Right atrium auricular region (tissue), 2 donors: Measurements from ENCODE around the gene AP2A2. TPM values are rescaled to one million over a fixed set of nuclear protein-coding genes. Genes with fewer than 3 reads are reported as not detected.

ENCODE experiments used
- DNase-seq: peaks from one replicate; pipeline ENCODE4 v3.0.0-alpha.2; 2019; ENCODE audit warnings: low spot score
- H3K27ac ChIP-seq, 2 donors: fragments of 200-600 bp; sonication (generic); 1 replicate in 1 of 2; 2 replicates in 1 of 2; pipeline ENCODE4 v1.5.1; 2016 to 2019
- H3K27me3 ChIP-seq, 2 donors: fragments of 200-600 bp; sonication (generic); one replicate each; pipeline versions ENCODE4 v1.5.1 to v1.6.0; 2017 to 2019
- H3K36me3 ChIP-seq: fragments of 200-600 bp; sonication (generic); one replicate; pipeline ENCODE4 v1.5.1; 2016
- H3K4me1 ChIP-seq, 2 donors: fragments of 200-600 bp; sonication (generic); one replicate each; pipeline versions ENCODE4 v1.5.1 to v1.6.0; 2017 to 2019
- H3K4me3 ChIP-seq, 2 donors: fragments of 200-600 bp; sonication (generic); 1 replicate in 1 of 2; 2 replicates in 1 of 2; pipeline ENCODE4 v1.5.1; 2017 to 2019; ENCODE audit warnings: mild to moderate bottlenecking in 1 of 2, moderate library complexity in 1 of 2
- H3K9me3 ChIP-seq, 2 donors: fragments of 200-600 bp; sonication (generic); one replicate each; pipeline ENCODE4 v1.5.1; 2019
- total RNA-seq, 2 donors: library from RNA; depleted of rRNA; stranded (reverse); fragments of >200 nt; gene quantifications; one replicate each; pipeline ENCODE4 v1.1.0, GENCODE V29; 2016
- TF ChIP-seq, protein P1 (sequence below), 2 donors: fragments of 200-600 bp; sonication (generic); IDR thresholded peaks; one replicate each; pipeline ENCODE4 v1.5.1; 2019; ENCODE audit warnings: antibody characterized with exemption in 2 of 2

The AP2A2 gene
- total RNA-seq, 2 donors from 2014 or later, result 28.8 to 41.7 TPM

DNA sequence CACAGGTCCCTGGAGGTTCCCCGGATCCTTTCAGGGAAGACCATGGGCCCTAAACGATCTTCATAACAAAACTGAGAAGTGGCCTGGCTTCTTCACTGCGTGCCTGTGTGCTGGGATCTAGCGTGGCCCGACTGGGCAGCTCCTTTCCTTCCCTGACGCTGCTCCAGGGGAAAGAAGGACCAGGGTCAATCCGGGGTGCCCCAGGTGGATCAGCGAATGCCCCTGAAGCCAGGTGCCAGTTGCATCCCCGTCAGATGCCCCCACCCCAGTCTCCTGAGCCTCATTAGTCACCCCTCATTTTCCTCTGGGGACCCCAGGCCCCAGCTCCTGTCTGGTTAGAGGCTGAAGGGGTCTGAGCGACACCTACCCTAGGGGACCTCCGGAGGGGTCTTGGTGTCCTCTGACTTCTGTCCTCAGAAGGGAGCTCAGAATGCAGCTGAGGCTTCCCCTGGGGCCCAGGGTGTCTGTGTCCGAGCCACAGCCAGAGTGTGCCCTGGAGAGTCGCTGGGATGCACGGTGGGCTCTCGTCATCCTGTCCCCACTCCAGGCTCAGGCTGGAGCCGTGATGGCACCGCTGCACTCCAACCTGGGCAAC, 129.5 kb downstream of the AP2A2 start:
- DNase-seq, result no peak
- TF ChIP-seq, protein P1, sequence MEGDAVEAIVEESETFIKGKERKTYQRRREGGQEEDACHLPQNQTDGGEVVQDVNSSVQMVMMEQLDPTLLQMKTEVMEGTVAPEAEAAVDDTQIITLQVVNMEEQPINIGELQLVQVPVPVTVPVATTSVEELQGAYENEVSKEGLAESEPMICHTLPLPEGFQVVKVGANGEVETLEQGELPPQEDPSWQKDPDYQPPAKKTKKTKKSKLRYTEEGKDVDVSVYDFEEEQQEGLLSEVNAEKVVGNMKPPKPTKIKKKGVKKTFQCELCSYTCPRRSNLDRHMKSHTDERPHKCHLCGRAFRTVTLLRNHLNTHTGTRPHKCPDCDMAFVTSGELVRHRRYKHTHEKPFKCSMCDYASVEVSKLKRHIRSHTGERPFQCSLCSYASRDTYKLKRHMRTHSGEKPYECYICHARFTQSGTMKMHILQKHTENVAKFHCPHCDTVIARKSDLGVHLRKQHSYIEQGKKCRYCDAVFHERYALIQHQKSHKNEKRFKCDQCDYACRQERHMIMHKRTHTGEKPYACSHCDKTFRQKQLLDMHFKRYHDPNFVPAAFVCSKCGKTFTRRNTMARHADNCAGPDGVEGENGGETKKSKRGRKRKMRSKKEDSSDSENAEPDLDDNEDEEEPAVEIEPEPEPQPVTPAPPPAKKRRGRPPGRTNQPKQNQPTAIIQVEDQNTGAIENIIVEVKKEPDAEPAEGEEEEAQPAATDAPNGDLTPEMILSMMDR (IDR thresholded peaks at IDR 0.05), result no peak
- Histone ChIP-seq H3K27me3 (no peaks in the 10 kb centered on the region), H3K27ac (no peak overlapping the region), H3K4me3 (no peak overlapping the region), H3K4me1 (peaks cover 0 to 22% of the 10 kb centered on the region in 2 donors), H3K36me3 (no peaks in the 10 kb centered on the region), H3K9me3 (no peaks in the 10 kb centered on the region)

DNA sequence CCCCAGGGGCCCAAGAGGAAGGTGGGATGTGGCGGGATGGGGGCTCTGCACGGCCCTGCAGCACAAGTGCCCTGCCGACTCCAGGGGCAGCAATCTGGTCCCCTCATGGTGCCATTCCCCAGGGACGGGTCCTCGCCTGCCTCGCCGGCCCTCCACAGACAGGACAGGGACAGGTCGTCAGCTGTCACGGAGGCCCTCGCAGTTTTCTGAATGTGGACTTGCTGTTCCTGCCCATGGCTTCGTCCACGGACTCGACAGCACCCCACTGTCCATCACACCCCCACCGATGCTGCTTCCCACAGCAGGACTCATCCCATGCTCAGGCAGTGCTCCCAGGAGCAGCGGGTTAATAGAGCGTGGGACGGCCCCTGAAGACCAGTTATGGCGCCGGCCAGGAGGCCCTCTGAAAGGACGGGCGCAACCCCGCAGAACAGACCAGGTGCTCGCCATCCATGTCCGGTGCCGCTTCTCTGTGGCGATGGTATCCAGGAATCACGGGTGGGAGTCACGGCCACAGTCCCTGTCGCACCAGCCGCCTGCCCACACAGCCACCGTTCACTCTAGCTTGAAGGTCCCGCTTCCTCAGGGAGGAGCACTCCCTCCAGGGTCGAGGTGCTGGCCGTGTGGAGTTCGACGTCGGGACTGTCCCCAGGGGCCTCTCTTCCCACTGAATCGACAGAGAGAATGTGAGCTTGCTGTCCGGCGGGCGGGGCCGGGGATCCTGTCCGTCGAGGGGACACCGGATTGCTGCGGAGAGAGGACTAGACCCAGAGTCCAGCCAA, 130.5 kb downstream of the AP2A2 start:
- no peak for DNase-seq
- Histone ChIP-seq H3K4me1 (peaks cover 0 to 17% of the 10 kb centered on the region in 2 donors), H3K9me3 (no peaks in the 10 kb centered on the region), H3K27ac (no peak overlapping the region), H3K36me3 (no peaks in the 10 kb centered on the region), H3K4me3 (no peak overlapping the region), H3K27me3 (no peaks in the 10 kb centered on the region)
- TF ChIP-seq, protein P1 (IDR thresholded peaks at IDR 0.05), result no peak

DNA sequence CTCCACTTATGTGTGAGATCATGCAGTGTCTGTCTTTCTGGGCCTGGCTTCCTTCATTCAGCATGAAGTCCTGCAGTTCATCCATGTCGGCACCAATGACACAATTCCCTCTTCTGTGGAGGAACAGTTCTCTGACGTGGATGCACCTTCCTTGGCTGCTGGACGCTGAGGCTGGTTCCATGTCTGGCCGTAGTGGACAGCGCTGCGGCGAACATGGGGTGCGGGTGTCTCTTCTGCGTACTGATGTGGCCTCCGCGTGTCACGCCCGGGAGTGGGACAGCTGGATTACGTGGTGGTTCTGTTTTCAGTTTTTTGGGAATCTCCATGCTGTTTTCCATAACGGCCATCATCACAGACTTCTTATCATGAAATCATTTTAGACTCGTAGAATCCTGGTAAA, 132.1 kb downstream of the AP2A2 start:
- H3K9me3 ChIP-seq, result peaks cover 0 to 14% of the 10 kb centered on the region in 2 donors
- H3K4me1 ChIP-seq, result peaks cover 0 to 15% of the 10 kb centered on the region in 2 donors
- no peak overlapping the region for H3K27ac ChIP-seq
- DNase-seq, result no peak
- H3K27me3 ChIP-seq, result no peaks in the 10 kb centered on the region
- no peak overlapping the region for H3K4me3 ChIP-seq
- TF ChIP-seq, protein P1 (IDR thresholded peaks at IDR 0.05), result no peak
- no peaks in the 10 kb centered on the region for H3K36me3 ChIP-seq

DNA sequence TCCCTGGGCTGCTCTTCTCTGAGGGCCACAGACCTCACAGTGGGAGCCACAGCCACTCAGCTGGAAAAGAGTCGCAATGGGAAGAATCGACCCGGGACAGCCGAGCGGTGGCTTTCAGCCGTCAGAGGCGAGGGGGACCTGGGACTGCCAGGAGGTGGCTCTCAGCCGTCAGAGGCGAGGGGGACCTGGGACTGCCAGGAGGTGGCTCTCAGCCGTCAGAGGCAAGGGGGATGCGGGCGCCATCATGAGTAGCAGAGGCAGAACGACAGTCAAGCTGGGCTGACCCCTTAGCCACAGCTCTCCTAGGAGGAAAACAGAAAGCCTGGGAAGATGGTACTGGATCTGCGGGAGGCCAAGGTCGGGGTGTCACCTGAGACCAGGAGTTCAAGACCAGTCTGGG, 134.1 kb downstream of the AP2A2 start:
- Histone ChIP-seq H3K36me3 (no peaks in the 10 kb centered on the region), H3K4me3 (no peak overlapping the region), H3K27ac (no peak overlapping the region), H3K27me3 (no peaks in the 10 kb centered on the region), H3K9me3 (peaks cover 0 to 14% of the 10 kb centered on the region in 2 donors), H3K4me1 (peaks cover 0 to 10% of the 10 kb centered on the region in 2 donors)
- DNase-seq, result no peak
- TF ChIP-seq, protein P1 (IDR thresholded peaks at IDR 0.05), result no peak

DNA sequence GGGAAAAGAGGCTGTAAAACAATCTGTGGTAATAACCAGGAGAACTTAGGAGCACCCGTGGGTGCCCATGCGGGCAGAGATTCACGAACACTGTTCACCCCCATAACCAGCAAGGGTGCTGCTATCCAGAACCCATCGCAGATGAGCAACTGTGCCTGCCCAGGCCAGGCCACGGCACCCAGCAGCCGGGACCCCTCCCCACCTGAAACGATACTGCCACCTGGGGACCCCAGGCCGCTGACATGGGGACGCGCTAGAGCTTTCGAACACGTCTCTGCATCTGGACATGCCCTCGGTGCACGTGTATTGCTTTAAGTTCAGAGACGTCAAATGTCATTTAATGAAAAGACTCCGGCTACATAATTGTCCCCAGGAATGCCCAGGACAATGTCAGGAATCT, 134.7 kb downstream of the AP2A2 start:
- H3K4me1 ChIP-seq, result peaks cover 0 to 10% of the 10 kb centered on the region in 2 donors
- TF ChIP-seq, protein P1 (IDR thresholded peaks at IDR 0.05), result no peak
- H3K36me3 ChIP-seq, result no peaks in the 10 kb centered on the region
- no peaks in the 10 kb centered on the region for H3K27me3 ChIP-seq
- no peak for DNase-seq
- H3K4me3 ChIP-seq, result no peak overlapping the region
- peaks cover 0 to 14% of the 10 kb centered on the region in 2 donors for H3K9me3 ChIP-seq
- no peak overlapping the region for H3K27ac ChIP-seq
